Endodermal cell (in vitro differentiated cells): ENCODE data around the gene RAB20. TPM values are rescaled to one million over a fixed set of nuclear protein-coding genes. Genes with fewer than 3 reads are reported as not detected.

ENCODE experiments used
- DNase-seq: peaks from one replicate; pipeline ENCODE4 v3.0.0-alpha.2; 2017
- H3K27ac ChIP-seq: 2 replicates; pipeline ENCODE4 v1.5.1; 2013; ENCODE audit warnings: mild to moderate bottlenecking, low read depth, low read length, moderate library complexity
- H3K27me3 ChIP-seq: 2 replicates; pipeline ENCODE4 v1.6.1; 2013; ENCODE audit warnings: mild to moderate bottlenecking, low read length, moderate library complexity; ENCODE audit not compliant: insufficient read depth, control insufficient read depth, poor library complexity, severe bottlenecking
- H3K36me3 ChIP-seq: 2 replicates; pipeline ENCODE4 v1.7.0; 2013; ENCODE audit warnings: mild to moderate bottlenecking, low read length, moderate library complexity; ENCODE audit not compliant: control insufficient read depth, insufficient read depth
- H3K4me1 ChIP-seq: one replicate; pipeline ENCODE4 v1.7.0; 2013; ENCODE audit warnings: low read length; ENCODE audit not compliant: control insufficient read depth, insufficient read depth
- H3K4me3 ChIP-seq: 2 replicates; pipeline ENCODE4 v1.5.1; 2013; ENCODE audit warnings: mild to moderate bottlenecking, low read length, moderate library complexity
- H3K9ac ChIP-seq: 2 replicates; pipeline ENCODE4 v1.6.1; 2013; ENCODE audit warnings: mild to moderate bottlenecking, low read length, moderate library complexity; ENCODE audit not compliant: poor library complexity, severe bottlenecking; ENCODE audit errors: extremely low read depth
- H3K9me3 ChIP-seq: 2 replicates; pipeline ENCODE4 v1.6.1; 2013; ENCODE audit warnings: mild to moderate bottlenecking, low read length, moderate library complexity; ENCODE audit not compliant: control insufficient read depth
- H3K27ac Mint-ChIP-seq: 2 replicates; pipeline ENCODE4 v1.8.0; 2020; ENCODE audit warnings: mixed read lengths
- H3K27me3 Mint-ChIP-seq: 2 replicates; pipeline ENCODE4 v1.8.0; 2021; ENCODE audit warnings: mild to moderate bottlenecking, mixed read lengths; ENCODE audit not compliant: insufficient read depth
- H3K36me3 Mint-ChIP-seq: 2 replicates; pipeline ENCODE4 v1.8.0; 2020; ENCODE audit warnings: low read depth, mixed read lengths
- H3K4me1 Mint-ChIP-seq: 2 replicates; pipeline ENCODE4 v1.8.0; 2020; ENCODE audit warnings: mixed read lengths
- H3K4me3 Mint-ChIP-seq: 2 replicates; pipeline ENCODE4 v1.8.0; 2020; ENCODE audit warnings: mild to moderate bottlenecking, moderate library complexity, mixed read lengths
- H3K9me3 Mint-ChIP-seq: 2 replicates; pipeline ENCODE4 v1.8.0; 2020; ENCODE audit warnings: mild to moderate bottlenecking, mixed read lengths
- whole genome bisulfite sequencing, 2 experiments: methylation state at CpG; one replicate each; pipeline versions ENCODE4 v1.1.5 to v1.1.7; 2013; ENCODE audit warnings: missing lambda C conversion rate in 2 of 2, mixed read lengths in 1 of 2; ENCODE audit not compliant: insufficient coverage in 1 of 2, insufficient read length in 1 of 2; 5-methylcytosine and 5-hydroxymethylcytosine counted together
- total RNA-seq, 2 donors: library from RNA; stranded (reverse); fragmentation: NEBNext Ultra II Directional in 1 of 2; extraction: Animal tissue kit (Norgen Biotek cat#: 25700) in 1 of 2; gene quantifications; 2 replicates in 1 of 2; 3 replicates in 1 of 2; pipeline ENCODE4 v1.2.1, GENCODE V29; 2021
- TF ChIP-seq, protein P1 (sequence below): fragments of 200-600 bp; sonication (generic); conservative IDR thresholded peaks from 2 replicates; pipeline ENCODE4 v1.5.0; 2021; ENCODE audit warnings: antibody characterized with exemption, mild to moderate bottlenecking

RAB20 gene
- total RNA-seq, 2 donors from 2014 or later = 12.6 to 14.2 TPM

DNA sequence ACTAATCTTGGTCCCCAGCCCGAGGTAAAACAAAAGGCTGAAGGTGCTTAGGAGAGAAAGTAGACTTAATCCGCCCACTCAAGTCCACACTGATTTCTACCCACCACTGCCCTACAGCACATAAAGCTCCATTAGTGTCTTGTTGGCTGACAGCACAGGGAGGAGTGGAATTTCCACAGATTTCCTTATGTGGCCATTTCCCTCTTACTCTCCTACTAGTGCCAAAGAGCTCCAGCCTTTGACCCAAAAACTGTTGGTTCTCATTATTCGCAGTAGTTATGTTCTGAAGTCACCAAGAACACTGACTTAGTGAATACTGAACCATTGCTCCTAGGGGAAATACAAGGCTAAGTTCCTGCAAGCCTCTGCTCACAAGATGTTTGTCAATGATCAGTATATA lies 61.2 kb downstream of the RAB20 start:
- H3K36me3 Mint-ChIP-seq = peaks cover 90% of the 10 kb centered on the region
- no peaks in the 10 kb centered on the region for H3K4me1 Mint-ChIP-seq
- H3K9me3 Mint-ChIP-seq = peaks cover 4% of the 10 kb centered on the region

DNA sequence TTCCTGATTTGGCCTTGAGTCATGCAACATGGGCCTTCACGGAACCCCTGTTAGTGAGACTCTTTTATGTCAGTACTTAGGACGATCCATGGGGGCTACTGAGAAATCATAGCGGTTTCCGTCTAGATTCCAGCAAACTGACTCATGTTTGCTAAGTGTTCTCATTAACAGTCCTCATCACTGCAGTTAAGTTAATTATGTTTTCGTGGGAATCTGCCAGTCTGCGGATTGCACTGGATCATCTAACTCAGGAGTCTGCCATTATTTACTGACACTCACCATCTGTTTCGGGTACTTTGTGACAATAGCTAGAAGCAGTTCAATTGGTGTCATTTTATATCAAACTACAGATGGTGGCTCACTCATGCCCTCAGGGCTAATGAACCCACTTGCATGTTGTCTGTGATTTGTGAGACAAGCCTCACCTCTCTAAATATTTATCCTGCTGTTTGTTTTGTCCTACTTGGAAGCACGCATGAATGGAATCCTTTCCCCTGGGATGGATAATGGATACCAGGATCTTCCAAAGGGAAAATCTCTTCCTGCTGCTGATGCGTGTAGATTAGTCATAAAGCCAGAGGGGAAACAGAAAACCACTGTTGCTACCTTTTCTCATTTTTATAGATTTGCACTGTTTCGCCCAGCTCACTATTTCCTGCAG lies 61.8 kb downstream of the RAB20 start:
- H3K27ac Mint-ChIP-seq = no peak overlapping the region
- WGBS, 2 experiments = 94 to 97% methylated on average over 9 to 10 of the region's 10 CpGs
- H3K4me1 ChIP-seq = no peaks in the 10 kb centered on the region
- peaks cover 92% of the 10 kb centered on the region for H3K36me3 Mint-ChIP-seq
- no peak overlapping the region for H3K27ac ChIP-seq
- peaks cover 4% of the 10 kb centered on the region for H3K9me3 Mint-ChIP-seq
- H3K4me3 ChIP-seq = no peak overlapping the region
- no peak overlapping the region for H3K9ac ChIP-seq
- TF ChIP-seq, protein P1, sequence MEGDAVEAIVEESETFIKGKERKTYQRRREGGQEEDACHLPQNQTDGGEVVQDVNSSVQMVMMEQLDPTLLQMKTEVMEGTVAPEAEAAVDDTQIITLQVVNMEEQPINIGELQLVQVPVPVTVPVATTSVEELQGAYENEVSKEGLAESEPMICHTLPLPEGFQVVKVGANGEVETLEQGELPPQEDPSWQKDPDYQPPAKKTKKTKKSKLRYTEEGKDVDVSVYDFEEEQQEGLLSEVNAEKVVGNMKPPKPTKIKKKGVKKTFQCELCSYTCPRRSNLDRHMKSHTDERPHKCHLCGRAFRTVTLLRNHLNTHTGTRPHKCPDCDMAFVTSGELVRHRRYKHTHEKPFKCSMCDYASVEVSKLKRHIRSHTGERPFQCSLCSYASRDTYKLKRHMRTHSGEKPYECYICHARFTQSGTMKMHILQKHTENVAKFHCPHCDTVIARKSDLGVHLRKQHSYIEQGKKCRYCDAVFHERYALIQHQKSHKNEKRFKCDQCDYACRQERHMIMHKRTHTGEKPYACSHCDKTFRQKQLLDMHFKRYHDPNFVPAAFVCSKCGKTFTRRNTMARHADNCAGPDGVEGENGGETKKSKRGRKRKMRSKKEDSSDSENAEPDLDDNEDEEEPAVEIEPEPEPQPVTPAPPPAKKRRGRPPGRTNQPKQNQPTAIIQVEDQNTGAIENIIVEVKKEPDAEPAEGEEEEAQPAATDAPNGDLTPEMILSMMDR = no peak
- H3K4me3 Mint-ChIP-seq = no peak overlapping the region
- no peaks in the 10 kb centered on the region for H3K4me1 Mint-ChIP-seq
- peaks cover 98% of the 10 kb centered on the region for H3K36me3 ChIP-seq
- no peaks in the 10 kb centered on the region for H3K27me3 Mint-ChIP-seq
- no peak for DNase-seq
- no peaks in the 10 kb centered on the region for H3K27me3 ChIP-seq
- H3K9me3 ChIP-seq = peaks cover 20% of the 10 kb centered on the region

More for the DNA sequence above, 61.2 kb downstream of the RAB20 start:
- Histone ChIP-seq H3K9me3 (peaks cover 14% of the 10 kb centered on the region), H3K4me1 (no peaks in the 10 kb centered on the region), H3K4me3 (no peak overlapping the region), H3K27me3 (no peaks in the 10 kb centered on the region), H3K36me3 (peaks cover 95% of the 10 kb centered on the region), H3K27ac (no peak overlapping the region), H3K9ac (no peak overlapping the region)
- TF ChIP-seq, protein P1 = no peak
- WGBS, 2 experiments = 80 to 96% methylated on average over 2 to 3 of the region's 3 CpGs
- Mint-ChIP-seq H3K27ac (no peak overlapping the region), H3K4me3 (no peak overlapping the region), H3K27me3 (no peaks in the 10 kb centered on the region)
- DNase-seq = no peak

DNA sequence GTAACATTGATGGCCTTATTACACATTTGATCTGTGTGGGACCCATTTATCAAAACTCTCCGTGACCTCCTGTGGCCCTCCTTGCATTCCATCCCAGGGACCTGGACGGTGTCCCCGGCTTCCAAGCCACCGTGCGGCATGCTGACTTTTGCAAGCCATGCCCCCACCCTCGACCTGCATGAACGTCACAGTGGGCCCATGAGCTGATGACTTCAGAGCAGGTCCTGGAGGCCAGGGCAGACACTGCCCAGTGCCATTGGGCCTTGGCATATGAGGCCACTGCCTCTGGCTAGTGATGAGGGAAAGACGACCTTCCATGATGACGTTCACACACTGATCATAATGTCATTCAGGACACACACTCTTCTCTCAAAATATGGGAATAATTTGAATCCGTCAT lies 62.8 kb downstream of the RAB20 start:
- no peaks in the 10 kb centered on the region for H3K4me1 Mint-ChIP-seq
- H3K9me3 Mint-ChIP-seq = peaks cover 4% of the 10 kb centered on the region
- Histone ChIP-seq H3K27me3 (no peaks in the 10 kb centered on the region), H3K9me3 (peaks cover 23% of the 10 kb centered on the region), H3K36me3 (peaks cover 98% of the 10 kb centered on the region), H3K9ac (no peak overlapping the region), H3K4me1 (no peaks in the 10 kb centered on the region), H3K27ac (no peak overlapping the region), H3K4me3 (no peak overlapping the region)
- H3K36me3 Mint-ChIP-seq = peaks cover 93% of the 10 kb centered on the region
- TF ChIP-seq, protein P1 = no peak
- 93 to 96% methylated on average over 4 to 10 of the region's 10 CpGs for WGBS, 2 experiments
- H3K27ac Mint-ChIP-seq = no peak overlapping the region
- DNase-seq = no peak
- H3K27me3 Mint-ChIP-seq = no peaks in the 10 kb centered on the region
- H3K4me3 Mint-ChIP-seq = no peak overlapping the region
